Natural killer cell (primary cell): Measurements from ENCODE around the gene POC1B. TPM values are rescaled to one million over a fixed set of nuclear protein-coding genes. Genes with fewer than 3 reads are reported as not detected.

Experiments
- ATAC-seq, 3 donors: fragments of 150-1000 bp in 2 of 3; fragments of 200-7000 bp in 1 of 3; cut with Tn5 transposase; 1 replicate in 1 of 3; 2 replicates in 2 of 3; pipeline ENCODE4 v1.10.0; 2021; ENCODE audit warnings: mild to moderate bottlenecking in 2 of 3, moderate library complexity in 2 of 3
- DNase-seq, 2 donors: peaks; one replicate each; pipeline versions ENCODE4 v3.0.0 to v3.0.0-alpha.2; 2013 to 2021; ENCODE audit warnings: mixed read lengths in 1 of 2
- H3K27ac ChIP-seq: one replicate; pipeline ENCODE4 v1.5.1; 2013; ENCODE audit warnings: mild to moderate bottlenecking, low read length
- H3K27me3 ChIP-seq: one replicate; pipeline ENCODE4 v1.6.1; 2013; ENCODE audit warnings: low read length; ENCODE audit not compliant: control insufficient read depth, insufficient read depth
- H3K36me3 ChIP-seq: one replicate; pipeline ENCODE4 v1.6.1; 2013; ENCODE audit warnings: low read length; ENCODE audit not compliant: control insufficient read depth, insufficient read depth
- H3K4me1 ChIP-seq: one replicate; pipeline ENCODE4 v1.6.1; 2013; ENCODE audit warnings: low read length; ENCODE audit not compliant: control insufficient read depth, insufficient read depth
- H3K4me3 ChIP-seq: one replicate; pipeline ENCODE4 v1.5.1; 2013; ENCODE audit warnings: low read length
- H3K9me3 ChIP-seq: one replicate; pipeline ENCODE4 v1.6.1; 2013; ENCODE audit warnings: low read length; ENCODE audit not compliant: control insufficient read depth, insufficient read depth
- H3K27ac Mint-ChIP-seq, 2 donors: one replicate each; pipeline ENCODE4 v1.8.0; 2022; ENCODE audit warnings: mild to moderate bottlenecking in 2 of 2, mixed read lengths in 2 of 2, moderate library complexity in 1 of 2
- H3K27me3 Mint-ChIP-seq, 2 donors: one replicate each; pipeline ENCODE4 v1.8.0; 2022; ENCODE audit warnings: low read depth in 2 of 2, mixed read lengths in 2 of 2
- H3K36me3 Mint-ChIP-seq: one replicate; pipeline ENCODE4 v1.8.0; 2022; ENCODE audit warnings: mixed read lengths
- H3K4me1 Mint-ChIP-seq, 2 donors: one replicate each; pipeline ENCODE4 v1.8.0; 2022; ENCODE audit warnings: mixed read lengths in 2 of 2
- H3K4me3 Mint-ChIP-seq: one replicate; pipeline ENCODE4 v1.8.0; 2022; ENCODE audit warnings: mild to moderate bottlenecking, moderate library complexity, mixed read lengths
- H3K9me3 Mint-ChIP-seq, 2 donors: one replicate each; pipeline ENCODE4 v1.8.0; 2022; ENCODE audit warnings: mixed read lengths in 2 of 2
- WGBS: methylation state at CpG from one replicate; pipeline ENCODE4 v1.1.7; 2013; ENCODE audit warnings: missing lambda C conversion rate; ENCODE audit not compliant: insufficient coverage; 5-methylcytosine and 5-hydroxymethylcytosine counted together
- intact Hi-C: fragments of 100-400 bp; cut with micrococcal nuclease; formaldehyde crosslinking; loops from one replicate; pipeline ENCODE4 v1.14.2; 2022
- total RNA-seq, 4 donors: library from RNA; stranded (reverse); fragments of 120-200 nt in 1 of 4; gene quantifications; one replicate each; pipeline versions ENCODE4 v1.2.3 to v1.2.4, GENCODE V29; 2013 to 2022
- TF ChIP-seq, protein P1 (sequence below): fragments of 200-600 bp; IDR thresholded peaks from one replicate; pipeline ENCODE4 v1.8.0; 2022; ENCODE audit warnings: antibody characterized with exemption

POC1B gene
- total RNA-seq, 3 donors from 2014 or later (not counting 1 experiment from before 2014, with no cell fraction given): 29.8 to 40.9 (median 38.0) TPM

DNA sequence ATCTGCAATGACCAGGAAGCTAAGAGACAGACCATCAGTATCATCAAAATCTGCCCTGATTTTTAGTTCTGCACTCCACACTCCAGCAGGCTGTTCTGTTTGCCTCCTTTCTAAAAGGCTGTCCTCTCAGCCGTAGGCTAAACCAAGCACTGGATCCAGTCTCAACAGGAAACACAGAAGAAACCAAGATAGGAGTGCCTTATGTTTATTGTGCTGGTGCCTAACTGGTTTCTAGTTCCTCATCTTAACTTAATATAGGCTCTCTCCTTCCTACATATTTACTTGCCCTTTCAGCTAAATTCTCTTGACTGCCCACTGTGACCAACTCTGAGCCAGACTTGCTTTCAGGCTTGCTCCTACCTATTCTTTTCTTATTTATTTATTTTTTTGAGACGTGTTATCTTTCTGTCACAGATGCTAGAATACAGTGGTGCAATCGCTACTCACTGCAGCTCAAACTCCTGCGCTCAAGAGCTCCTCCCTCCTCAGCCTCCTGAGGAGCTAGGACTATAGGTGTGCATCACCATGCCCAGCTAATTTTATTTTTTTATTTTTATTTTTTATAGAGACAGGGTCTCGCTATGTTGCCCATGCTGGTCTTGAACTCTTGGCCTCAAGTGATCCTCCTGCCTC lies 32.1 kb downstream of the POC1B start:
- ATAC-seq: no peak
- no peak overlapping the region for H3K27ac ChIP-seq
- no peak for DNase-seq
- H3K9me3 ChIP-seq: no peaks in the 10 kb centered on the region
- TF ChIP-seq, protein P1, sequence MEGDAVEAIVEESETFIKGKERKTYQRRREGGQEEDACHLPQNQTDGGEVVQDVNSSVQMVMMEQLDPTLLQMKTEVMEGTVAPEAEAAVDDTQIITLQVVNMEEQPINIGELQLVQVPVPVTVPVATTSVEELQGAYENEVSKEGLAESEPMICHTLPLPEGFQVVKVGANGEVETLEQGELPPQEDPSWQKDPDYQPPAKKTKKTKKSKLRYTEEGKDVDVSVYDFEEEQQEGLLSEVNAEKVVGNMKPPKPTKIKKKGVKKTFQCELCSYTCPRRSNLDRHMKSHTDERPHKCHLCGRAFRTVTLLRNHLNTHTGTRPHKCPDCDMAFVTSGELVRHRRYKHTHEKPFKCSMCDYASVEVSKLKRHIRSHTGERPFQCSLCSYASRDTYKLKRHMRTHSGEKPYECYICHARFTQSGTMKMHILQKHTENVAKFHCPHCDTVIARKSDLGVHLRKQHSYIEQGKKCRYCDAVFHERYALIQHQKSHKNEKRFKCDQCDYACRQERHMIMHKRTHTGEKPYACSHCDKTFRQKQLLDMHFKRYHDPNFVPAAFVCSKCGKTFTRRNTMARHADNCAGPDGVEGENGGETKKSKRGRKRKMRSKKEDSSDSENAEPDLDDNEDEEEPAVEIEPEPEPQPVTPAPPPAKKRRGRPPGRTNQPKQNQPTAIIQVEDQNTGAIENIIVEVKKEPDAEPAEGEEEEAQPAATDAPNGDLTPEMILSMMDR: no peak
- no peaks in the 10 kb centered on the region for H3K9me3 Mint-ChIP-seq
- no peak overlapping the region for H3K4me3 ChIP-seq
- H3K4me1 Mint-ChIP-seq: peaks cover 28 to 31% of the 10 kb centered on the region in 2 donors
- no peaks in the 10 kb centered on the region for H3K27me3 Mint-ChIP-seq
- H3K36me3 ChIP-seq: peaks cover 17% of the 10 kb centered on the region
- H3K4me3 Mint-ChIP-seq: no peak overlapping the region
- H3K4me1 ChIP-seq: peaks cover 5% of the 10 kb centered on the region
- H3K36me3 Mint-ChIP-seq: no peaks in the 10 kb centered on the region
- 74% methylated on average over 5 of the region's 5 CpGs for WGBS
- intact Hi-C loops: no loop called here
- H3K27ac Mint-ChIP-seq: peak overlapping the region in 1 of 2 donors; percentile 50
- no peaks in the 10 kb centered on the region for H3K27me3 ChIP-seq

DNA sequence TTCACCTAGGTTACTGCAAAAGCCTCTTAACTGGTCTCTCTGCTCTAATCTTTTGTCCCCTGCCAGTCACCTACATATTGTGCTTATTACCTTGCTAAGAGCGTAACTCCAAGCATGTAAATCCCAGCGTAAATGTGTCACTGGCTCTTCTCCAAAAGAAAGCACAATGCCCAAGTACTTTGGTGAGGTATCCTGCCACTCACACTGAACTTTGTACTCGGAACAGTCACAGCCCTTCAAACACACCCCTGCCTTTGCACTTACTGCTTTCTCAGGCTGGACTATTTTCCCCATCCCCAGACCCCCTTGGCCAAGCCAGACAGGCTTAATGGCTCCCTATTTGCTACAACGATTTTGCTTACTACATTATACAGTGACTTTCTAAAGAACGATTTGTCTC lies 33.0 kb downstream of the POC1B start:
- no peak overlapping the region for H3K27ac ChIP-seq
- H3K36me3 Mint-ChIP-seq: no peaks in the 10 kb centered on the region
- peaks cover 5% of the 10 kb centered on the region for H3K4me1 ChIP-seq
- no peaks in the 10 kb centered on the region for H3K27me3 ChIP-seq
- 72% methylated on average over 5 of the region's 5 CpGs for WGBS
- H3K9me3 Mint-ChIP-seq: no peaks in the 10 kb centered on the region
- peaks cover 19% of the 10 kb centered on the region for H3K36me3 ChIP-seq
- H3K4me3 ChIP-seq: no peak overlapping the region
- no peak overlapping the region for H3K27ac Mint-ChIP-seq
- ATAC-seq (no peak), DNase-seq (no peak)
- H3K27me3 Mint-ChIP-seq: no peaks in the 10 kb centered on the region
- TF ChIP-seq, protein P1: no peak
- intact Hi-C loops: no loop called here
- H3K9me3 ChIP-seq: no peaks in the 10 kb centered on the region
- H3K4me1 Mint-ChIP-seq: peaks cover 27 to 30% of the 10 kb centered on the region in 2 donors
- H3K4me3 Mint-ChIP-seq: no peak overlapping the region

DNA sequence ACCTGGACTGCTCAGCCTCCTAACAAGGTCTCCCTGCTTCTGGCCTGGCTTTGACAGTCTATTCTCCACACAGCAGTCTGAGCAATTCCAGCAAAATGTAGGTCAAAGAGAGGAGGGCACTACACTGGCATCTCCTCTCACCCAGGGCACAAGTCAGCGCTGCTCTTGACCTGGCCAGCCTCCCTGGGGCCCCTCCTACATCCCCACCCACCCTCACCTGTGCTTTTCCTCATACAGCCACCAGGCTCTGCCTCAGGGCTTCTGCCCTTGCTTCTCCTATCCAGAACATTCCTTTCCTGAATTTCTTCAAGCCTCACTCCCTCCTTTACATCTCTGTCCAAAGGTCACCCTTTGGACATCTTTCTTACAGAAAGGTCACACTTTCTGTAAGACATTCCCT lies 34.9 kb downstream of the POC1B start:
- TF ChIP-seq, protein P1: no peak
- H3K36me3 ChIP-seq: peaks cover 20% of the 10 kb centered on the region
- no peaks in the 10 kb centered on the region for H3K27me3 Mint-ChIP-seq
- DNase-seq (no peak), ATAC-seq (no peak)
- H3K9me3 Mint-ChIP-seq: no peaks in the 10 kb centered on the region
- no peak overlapping the region for H3K4me3 ChIP-seq
- no peak overlapping the region for H3K27ac Mint-ChIP-seq
- H3K4me3 Mint-ChIP-seq: no peak overlapping the region
- peaks cover 5% of the 10 kb centered on the region for H3K4me1 ChIP-seq
- intact Hi-C loops: no loop called here
- WGBS: 95% methylated on average over 1 of the region's 1 CpG
- H3K9me3 ChIP-seq: no peaks in the 10 kb centered on the region
- no peak overlapping the region for H3K27ac ChIP-seq
- H3K36me3 Mint-ChIP-seq: no peaks in the 10 kb centered on the region
- no peaks in the 10 kb centered on the region for H3K27me3 ChIP-seq
- H3K4me1 Mint-ChIP-seq: peaks cover 28 to 30% of the 10 kb centered on the region in 2 donors

DNA sequence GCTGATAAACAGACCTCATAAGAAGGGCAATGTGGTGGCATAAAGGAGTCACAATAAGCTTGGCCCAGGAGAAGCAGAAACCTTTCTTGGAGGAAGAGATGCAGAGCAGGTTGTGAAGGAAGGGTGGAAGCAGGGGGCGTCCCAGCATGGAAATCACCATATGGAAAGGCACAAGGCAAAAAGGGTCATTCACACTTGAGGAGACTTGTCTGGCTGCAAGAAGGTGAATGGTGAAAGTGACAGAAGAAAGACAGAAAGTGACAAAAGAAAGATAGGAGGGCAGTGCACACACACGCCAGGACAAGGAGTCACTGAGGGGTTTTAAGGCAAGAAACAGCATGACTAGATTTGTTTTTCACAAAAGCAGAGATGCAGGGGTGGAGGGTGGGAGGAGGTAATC lies 39.6 kb downstream of the POC1B start:
- DNase-seq: no peak
- Mint-ChIP-seq H3K4me1 (peaks cover 5 to 16% of the 10 kb centered on the region in 2 donors), H3K36me3 (no peaks in the 10 kb centered on the region), H3K27ac (peak overlapping the region in 1 of 2 donors; percentile 2), H3K27me3 (no peaks in the 10 kb centered on the region), H3K9me3 (no peaks in the 10 kb centered on the region), H3K4me3 (no peak overlapping the region)
- TF ChIP-seq, protein P1: no peak
- Histone ChIP-seq H3K4me3 (no peak overlapping the region), H3K9me3 (no peaks in the 10 kb centered on the region), H3K27ac (no peak overlapping the region), H3K27me3 (no peaks in the 10 kb centered on the region), H3K36me3 (peaks cover 16% of the 10 kb centered on the region), H3K4me1 (no peaks in the 10 kb centered on the region)
- WGBS: 98% methylated on average over 2 of the region's 2 CpGs
- intact Hi-C loops: no loop called here
- ATAC-seq: no peak
